HG02798 (cell line): ENCODE data around the gene SPINK5.

Experiments used
- ATAC-seq: cut with Tn5 transposase; IDR thresholded peaks from one replicate; pipeline ENCODE4 v1.9.1; 2021; ENCODE audit warnings: mild to moderate bottlenecking; ENCODE audit not compliant: unreplicated experiment, poor library complexity

SPINK5 gene

DNA sequence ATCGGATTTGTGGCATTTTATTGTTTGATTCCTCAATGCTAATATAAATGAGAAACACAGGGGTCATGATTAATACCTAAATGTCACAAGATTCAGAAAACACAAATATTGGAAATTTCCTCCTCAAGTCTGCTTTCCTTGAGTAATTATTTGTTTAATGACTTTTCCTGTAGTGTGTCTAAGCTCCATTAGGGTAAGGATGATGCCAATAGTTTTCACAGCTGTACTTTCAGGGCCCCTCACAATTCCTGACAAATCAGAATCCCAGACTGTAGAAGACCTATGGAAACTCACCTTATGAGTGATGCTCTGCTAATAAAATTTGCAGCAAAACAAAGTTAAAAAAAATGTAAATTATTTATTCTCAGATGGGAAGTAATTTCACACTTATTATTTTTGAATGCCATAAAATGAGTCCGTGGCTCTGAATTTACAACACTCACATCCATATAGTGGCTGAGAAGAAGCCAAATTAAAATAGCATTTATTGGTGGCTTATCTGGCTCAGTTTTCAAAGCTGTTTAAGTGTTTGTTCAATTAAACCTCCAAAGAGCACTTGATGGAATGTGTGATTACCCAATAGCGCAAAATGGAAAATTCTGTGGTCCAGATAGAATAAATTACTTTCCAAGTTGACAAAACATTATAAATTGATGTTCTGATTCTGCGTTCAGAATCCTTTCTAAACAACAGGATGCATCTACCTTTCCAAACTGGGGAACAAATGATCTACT lies 102.9 kb downstream of the SPINK5 start:
- no peak for ATAC-seq

GRCh38 chr5:148168246-148168645 lies 104.5 kb downstream of the SPINK5 start, which contains the start of gene SPINK14:
Gene SPINK14, plus strand, starts transcription at chr5:148168546. Its CDS starts 1,187 bp downstream, at chr5:148169733.
- no peak for ATAC-seq

DNA sequence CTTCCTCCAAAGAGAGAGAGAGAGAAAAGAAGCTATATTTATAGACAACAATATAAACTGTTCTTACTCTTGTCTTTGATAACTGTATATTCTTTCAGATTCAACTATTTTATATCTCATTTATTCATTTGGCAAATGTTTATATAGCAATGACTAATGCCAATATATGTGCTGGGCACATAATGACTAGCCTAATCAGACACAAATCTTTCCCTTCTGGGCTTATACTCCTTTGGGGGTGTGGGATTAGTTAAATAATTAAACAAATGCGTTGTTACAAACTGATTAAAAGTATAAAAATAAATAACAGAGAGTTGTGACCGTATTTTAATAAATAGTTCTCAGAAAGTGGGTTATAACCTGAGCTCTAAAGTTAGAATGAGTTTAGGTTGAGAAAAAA lies 108.6 kb downstream of the SPINK5 start:
- no peak for ATAC-seq

GRCh38 chr5:148176480-148176879 lies 112.7 kb downstream of the SPINK5 start:
- ATAC-seq = no peak

- no peak for ATAC-seq
Measured at GRCh38 chr5:148177207-148177606, 113.4 kb downstream of the SPINK5 start.

DNA sequence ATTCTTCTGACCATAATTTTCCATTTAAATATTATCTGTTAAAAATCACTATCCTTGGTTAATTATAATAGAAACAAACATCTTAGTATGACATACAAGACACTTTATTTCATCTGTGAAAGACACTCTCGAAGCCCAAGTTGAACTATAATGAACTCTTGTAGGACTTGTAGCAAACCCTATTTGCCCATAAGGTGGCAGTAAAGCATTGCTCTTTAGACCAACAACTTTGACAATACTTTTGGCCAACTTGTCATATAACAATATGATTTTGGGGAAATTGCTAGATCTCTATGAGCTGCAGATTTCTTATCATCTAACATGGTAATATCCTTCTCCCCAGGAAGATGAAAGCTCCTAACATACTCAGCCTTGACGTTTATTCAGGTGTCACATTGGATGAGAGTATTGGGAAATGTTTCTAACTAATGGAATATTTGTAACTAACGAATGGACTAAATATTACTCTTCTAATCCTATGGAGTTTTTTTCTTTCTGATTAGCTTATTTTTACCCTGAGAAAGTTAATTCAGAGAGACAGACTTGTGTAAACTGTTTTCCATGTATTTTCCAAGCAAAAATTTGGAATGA lies 115.5 kb downstream of the SPINK5 start:
- peak; percentile 82 for ATAC-seq

DNA sequence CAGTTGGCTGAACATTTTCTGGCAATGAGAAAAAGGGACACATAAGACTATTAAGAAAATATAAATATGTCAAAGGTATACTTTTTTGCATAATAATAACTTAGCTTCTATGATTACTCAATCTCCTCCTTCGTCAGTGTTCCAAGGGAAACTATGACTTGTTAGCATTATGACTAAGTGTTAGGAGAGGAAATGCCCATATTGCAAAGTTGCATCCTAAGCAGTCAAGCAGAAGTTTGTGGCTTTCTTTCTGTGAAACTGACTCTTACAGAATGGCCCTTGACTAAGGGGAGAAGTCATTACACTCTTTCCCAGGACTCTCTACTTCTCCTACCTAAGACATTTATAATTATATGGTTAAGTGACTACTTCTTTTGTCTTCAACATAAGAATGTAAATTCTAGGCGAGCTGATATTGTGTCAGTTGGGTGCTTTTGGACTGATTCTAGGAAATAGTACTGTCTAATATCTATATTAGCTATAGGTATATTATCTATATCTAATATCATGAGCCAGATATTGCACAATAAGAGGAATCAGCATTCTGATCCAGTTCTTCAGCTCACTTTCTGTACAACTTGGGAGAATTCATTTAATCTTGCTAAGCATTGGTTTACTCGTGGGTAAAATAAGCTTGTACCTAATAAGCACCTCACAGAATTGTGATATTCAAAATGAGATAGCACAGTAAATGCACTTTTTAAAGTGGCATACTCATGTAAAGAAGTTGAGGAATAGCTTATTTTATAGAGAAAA lies 122.6 kb downstream of the SPINK5 start:
- ATAC-seq = no peak
